Tibial artery (tissue), 4 donors: Measurements from ENCODE around the gene LUC7L.

Source experiments
- DNase-seq, 2 donors: peaks; one replicate each; pipeline ENCODE4 v3.0.0-alpha.2; 2019
- H3K27ac ChIP-seq, 2 donors: fragments of 200-600 bp; sonication (generic) in 1 of 2; 1 replicate in 1 of 2; 2 replicates in 1 of 2; pipeline ENCODE4 v1.5.1; 2018 to 2019; ENCODE audit warnings: mild to moderate bottlenecking in 1 of 2
- H3K27me3 ChIP-seq, 2 donors: fragments of 200-600 bp; sonication (generic) in 1 of 2; one replicate each; pipeline versions ENCODE4 v1.5.1 to v1.6.0; 2016 to 2019
- H3K36me3 ChIP-seq, 3 donors: fragments of 200-600 bp; sonication (generic) in 2 of 3; one replicate each; pipeline ENCODE4 v1.5.1; 2016 to 2019; ENCODE audit warnings: mild to moderate bottlenecking in 2 of 3
- H3K4me1 ChIP-seq, 4 donors: fragments of 200-600 bp; sonication (generic) in 2 of 4; 1 replicate in 3 of 4; 2 replicates in 1 of 4; pipeline ENCODE4 v1.5.1; 2016 to 2019
- H3K4me3 ChIP-seq, 2 donors: fragments of 200-600 bp; sonication (generic) in 1 of 2; 1 replicate in 1 of 2; 2 replicates in 1 of 2; pipeline ENCODE4 v1.5.1; 2018 to 2019; ENCODE audit warnings: mild to moderate bottlenecking in 2 of 2
- H3K9me3 ChIP-seq, 3 donors: fragments of 200-600 bp; sonication (generic) in 1 of 3; one replicate each; pipeline ENCODE4 v1.5.1; 2016 to 2019
- CTCF ChIP-seq, 2 experiments: fragments of 200-600 bp in 1 of 2; fragments of 450-650 bp in 1 of 2; IDR thresholded peaks; one replicate each; pipeline ENCODE4 v1.5.1; 2017 to 2019; ENCODE audit warnings: antibody characterized with exemption in 2 of 2, mild to moderate bottlenecking in 1 of 2, moderate library complexity in 1 of 2
- intact Hi-C: fragments of 100-400 bp; cut with DNase I; formaldehyde crosslinking; loops from one replicate; pipeline ENCODE4 v1.15.0; 2023; ENCODE audit warnings: low total_unique reads

LUC7L gene

GRCh38 chr16:189604-190186 is 39.6 kb downstream of the LUC7L start:
- no peak for DNase-seq
- H3K9me3 ChIP-seq, result no peaks in the 10 kb centered on the region
- no peaks in the 10 kb centered on the region for H3K4me1 ChIP-seq
- no peaks in the 10 kb centered on the region for H3K27me3 ChIP-seq
- H3K4me3 ChIP-seq, result no peak overlapping the region
- H3K36me3 ChIP-seq, result peaks cover 70 to 85% (median 72%) of the 10 kb centered on the region in 3 donors
- no peak overlapping the region for H3K27ac ChIP-seq
- TF ChIP-seq CTCF (IDR thresholded peaks at IDR 0.05), result no peak
- intact Hi-C loops, result no loop called here

DNA sequence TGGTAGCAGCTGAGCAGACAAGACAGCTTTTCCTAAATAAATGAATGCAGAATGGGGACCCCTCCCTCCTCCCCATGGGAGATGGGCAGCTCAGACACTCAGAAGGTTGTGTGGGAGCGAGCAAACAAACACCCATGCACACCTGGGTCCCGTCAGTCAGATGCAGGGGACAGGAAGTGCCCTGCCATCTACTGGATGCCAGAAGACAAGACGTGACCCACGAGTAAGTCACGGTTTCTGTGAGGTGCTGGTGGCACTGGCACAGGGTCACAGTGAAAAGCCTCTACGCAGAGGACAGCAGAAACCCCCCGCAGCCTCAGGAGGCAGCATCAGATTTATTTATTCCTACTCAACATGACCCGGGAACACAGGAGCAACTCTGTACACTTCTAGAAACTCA is 40.6 kb downstream of the LUC7L start:
- Histone ChIP-seq H3K4me1 (no peaks in the 10 kb centered on the region), H3K36me3 (peaks cover 62 to 75% (median 63%) of the 10 kb centered on the region in 3 donors), H3K27me3 (no peaks in the 10 kb centered on the region), H3K9me3 (no peaks in the 10 kb centered on the region), H3K27ac (no peak overlapping the region), H3K4me3 (no peak overlapping the region)
- intact Hi-C loops, result no loop called here
- TF ChIP-seq CTCF (IDR thresholded peaks at IDR 0.05), result no peak
- no peak for DNase-seq

DNA sequence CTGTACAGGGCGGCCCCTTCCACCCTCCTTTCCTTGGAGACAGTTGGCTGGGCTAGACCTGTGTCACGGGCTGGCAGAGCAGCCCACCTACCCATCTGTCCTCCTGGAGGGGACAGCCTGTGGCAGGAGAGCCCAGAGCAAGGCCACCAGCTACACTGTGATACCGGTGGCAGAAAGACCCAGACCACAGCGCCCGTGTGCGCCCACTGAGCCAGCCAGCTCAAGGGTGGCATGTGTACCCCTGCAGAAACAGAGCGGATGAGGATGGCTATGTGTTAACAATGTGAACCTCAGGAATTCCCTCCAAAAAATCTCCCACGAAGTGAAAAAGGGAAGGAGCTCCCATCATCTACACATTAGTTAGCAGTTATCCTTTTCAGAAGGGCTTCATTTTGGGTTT is 41.9 kb downstream of the LUC7L start:
- intact Hi-C loops, result no loop called here
- no peaks in the 10 kb centered on the region for H3K27me3 ChIP-seq
- no peak overlapping the region for H3K27ac ChIP-seq
- H3K9me3 ChIP-seq, result no peaks in the 10 kb centered on the region
- no peak for DNase-seq
- no peak for TF ChIP-seq CTCF (IDR thresholded peaks at IDR 0.05)
- peaks cover 48 to 62% (median 50%) of the 10 kb centered on the region in 3 donors for H3K36me3 ChIP-seq
- no peak overlapping the region for H3K4me3 ChIP-seq
- no peaks in the 10 kb centered on the region for H3K4me1 ChIP-seq

DNA sequence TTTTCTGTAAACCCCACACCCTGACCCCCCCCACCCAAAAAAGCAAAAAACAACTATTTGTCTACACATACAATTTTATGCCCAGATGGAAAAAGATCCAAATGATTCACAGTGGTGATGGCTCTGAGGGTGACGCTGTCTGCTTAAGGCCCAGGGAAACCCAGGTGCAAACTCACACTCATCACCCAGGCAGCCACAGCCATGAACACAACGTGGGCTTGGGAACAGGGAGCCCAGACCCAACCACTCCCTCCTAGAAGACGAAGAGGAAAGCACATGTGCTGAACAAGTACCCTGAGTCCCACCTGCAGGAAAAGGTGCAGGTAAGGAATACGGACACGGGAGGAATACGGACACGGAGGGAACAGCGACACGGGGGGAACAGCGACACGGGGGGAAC is 43.6 kb downstream of the LUC7L start:
- H3K36me3 ChIP-seq, result peaks cover 32 to 45% (median 33%) of the 10 kb centered on the region in 3 donors
- H3K9me3 ChIP-seq, result no peaks in the 10 kb centered on the region
- H3K27me3 ChIP-seq, result peaks cover 0 to 6% of the 10 kb centered on the region in 2 donors
- no peak overlapping the region for H3K4me3 ChIP-seq
- no peak for DNase-seq
- no peak overlapping the region for H3K27ac ChIP-seq
- H3K4me1 ChIP-seq, result peaks cover 7 to 11% (median 8%) of the 10 kb centered on the region in 4 donors
- intact Hi-C loops, result no loop called here
- no peak for TF ChIP-seq CTCF (IDR thresholded peaks at IDR 0.05)

- peaks cover 0 to 11% of the 10 kb centered on the region in 2 donors for H3K27me3 ChIP-seq
- intact Hi-C loops, result no loop called here
- TF ChIP-seq CTCF (IDR thresholded peaks at IDR 0.05), result no peak
- peaks cover 27 to 40% (median 28%) of the 10 kb centered on the region in 3 donors for H3K36me3 ChIP-seq
- peaks cover 10 to 16% (median 13%) of the 10 kb centered on the region in 4 donors for H3K4me1 ChIP-seq
- DNase-seq, result no peak
- H3K9me3 ChIP-seq, result no peaks in the 10 kb centered on the region
- no peak overlapping the region for H3K27ac ChIP-seq
- H3K4me3 ChIP-seq, result no peak overlapping the region
These were observed 44.0 kb downstream of the LUC7L start for GRCh38 chr16:185213-185612.

- Histone ChIP-seq H3K36me3 (peaks cover 9 to 20% (median 9%) of the 10 kb centered on the region in 3 donors), H3K9me3 (no peaks in the 10 kb centered on the region), H3K4me3 (no peak overlapping the region), H3K4me1 (peaks cover 10 to 21% (median 16%) of the 10 kb centered on the region in 4 donors), H3K27ac (no peak overlapping the region), H3K27me3 (peaks cover 0 to 33% of the 10 kb centered on the region in 2 donors)
- no peak for DNase-seq
- no peak for TF ChIP-seq CTCF (IDR thresholded peaks at IDR 0.05)
- intact Hi-C loops, result no loop called here
These were observed 46.2 kb downstream of the LUC7L start for GRCh38 chr16:183005-183404.
